ENCODE data around the gene TSHZ2.

Gene TSHZ2

GRCh38 chr20:53263554-53264438, 291.6 kb downstream of the TSHZ2 start:
- no peak for DNase-seq

GRCh38 chr20:53264604-53265003, 292.4 kb downstream of the TSHZ2 start:
- no peak for DNase-seq

- DNase-seq: peak; percentile 3
These were observed 293.2 kb downstream of the TSHZ2 start for GRCh38 chr20:53265304-53265875.

- no peak for DNase-seq
These were observed 297.2 kb downstream of the TSHZ2 start for GRCh38 chr20:53269380-53269779.

GRCh38 chr20:53270792-53271375, 298.7 kb downstream of the TSHZ2 start:
- peak; percentile 1 for DNase-seq

- no peak for DNase-seq
These were observed 302.2 kb downstream of the TSHZ2 start for GRCh38 chr20:53274365-53274764.

- no peak for DNase-seq
These were observed 302.6 kb downstream of the TSHZ2 start for GRCh38 chr20:53274807-53275206.

GRCh38 chr20:53276143-53276542, 304.0 kb downstream of the TSHZ2 start:
- DNase-seq: no peak

GRCh38 chr20:53278555-53278954, 306.4 kb downstream of the TSHZ2 start:
- DNase-seq: no peak

- no peak for DNase-seq
These were observed 307.6 kb downstream of the TSHZ2 start for GRCh38 chr20:53279735-53280134.

- no peak for DNase-seq
These were observed 309.5 kb downstream of the TSHZ2 start for GRCh38 chr20:53281557-53282117.

GRCh38 chr20:53282217-53282955, 310.2 kb downstream of the TSHZ2 start:
- DNase-seq: no peak

- no peak for DNase-seq
These were observed 310.9 kb downstream of the TSHZ2 start for GRCh38 chr20:53283011-53283410.

- no peak for DNase-seq
These were observed 311.4 kb downstream of the TSHZ2 start for GRCh38 chr20:53283597-53283996.

GRCh38 chr20:53284256-53284655, 312.1 kb downstream of the TSHZ2 start:
- DNase-seq: no peak

GRCh38 chr20:53284696-53285095, 312.5 kb downstream of the TSHZ2 start:
- no peak for DNase-seq

- DNase-seq: no peak
These were observed 315.3 kb downstream of the TSHZ2 start for GRCh38 chr20:53287357-53288042.

GRCh38 chr20:53291548-53291947, 319.4 kb downstream of the TSHZ2 start:
- DNase-seq: peak; percentile 10

- DNase-seq: no peak
These were observed 320.2 kb downstream of the TSHZ2 start for GRCh38 chr20:53292347-53292746.

- DNase-seq: no peak
These were observed 322.6 kb downstream of the TSHZ2 start for GRCh38 chr20:53294804-53295203.

GRCh38 chr20:53296025-53296424, 323.9 kb downstream of the TSHZ2 start:
- DNase-seq: no peak

- DNase-seq: no peak
These were observed 324.4 kb downstream of the TSHZ2 start for GRCh38 chr20:53296451-53297153.

Data from NCI-H69 (cell line).